Osteoblast (primary cell): Measurements from ENCODE around the gene CYB5RL. TPM values are rescaled to one million over a fixed set of nuclear protein-coding genes. Genes with fewer than 3 reads are reported as not detected.

Experiments used
- DNase-seq: peaks from one replicate; pipeline ENCODE4 v3.0.0; 2011; ENCODE audit warnings: low spot score, mixed read lengths; ENCODE audit not compliant: insufficient read length; ENCODE audit errors: missing footprints
- H2AFZ ChIP-seq: 2 replicates; pipeline ENCODE4 v1.6.0; 2011; ENCODE audit warnings: mild to moderate bottlenecking, low read length
- H3K27ac ChIP-seq: 2 replicates; pipeline ENCODE4 v1.5.1; 2011; ENCODE audit warnings: mild to moderate bottlenecking, low read depth, low read length, moderate library complexity
- H3K27me3 ChIP-seq: 2 replicates; pipeline ENCODE4 v1.6.0; 2012; ENCODE audit warnings: mild to moderate bottlenecking, control low read depth, inconsistent platforms, low read length, moderate library complexity; ENCODE audit not compliant: insufficient read depth
- H3K36me3 ChIP-seq: 2 replicates; pipeline ENCODE4 v1.5.1; 2011; ENCODE audit warnings: mild to moderate bottlenecking, low read length, control low read depth, moderate library complexity; ENCODE audit not compliant: insufficient read depth
- H3K4me1 ChIP-seq: 2 replicates; pipeline ENCODE4 v1.5.1; 2011; ENCODE audit warnings: mild to moderate bottlenecking, low read length, control low read depth, moderate library complexity; ENCODE audit not compliant: insufficient read depth
- H3K4me2 ChIP-seq: 2 replicates; pipeline ENCODE4 v1.6.0; 2011; ENCODE audit warnings: mild to moderate bottlenecking, low read length; ENCODE audit not compliant: insufficient read depth
- H3K4me3 ChIP-seq: fragments of 200-600 bp; sonication (generic); 3 replicates; pipeline ENCODE4 v1.5.1; 2012; ENCODE audit warnings: mild to moderate bottlenecking, low read length, inconsistent platforms; ENCODE audit not compliant: insufficient read depth
- H3K79me2 ChIP-seq: 2 replicates; pipeline ENCODE4 v1.6.0; 2012; ENCODE audit warnings: mild to moderate bottlenecking, low read length, control low read depth, inconsistent platforms; ENCODE audit not compliant: insufficient read depth
- H3K9me3 ChIP-seq: 2 replicates; pipeline ENCODE4 v1.5.1; 2011; ENCODE audit warnings: low read depth, low read length, control low read depth
- H4K20me1 ChIP-seq: 2 replicates; pipeline ENCODE4 v1.6.0; 2012; ENCODE audit warnings: mild to moderate bottlenecking, low read length, control low read depth; ENCODE audit not compliant: insufficient read depth
- CTCF ChIP-seq: IDR thresholded peaks from 2 replicates; pipeline ENCODE4 v1.5.1; 2011; ENCODE audit warnings: mild to moderate bottlenecking, low read depth, low read length, moderate library complexity; ENCODE audit errors: extremely low read depth
- total RNA-seq: library from RNA; depleted of rRNA; stranded (reverse); fragments of >200 nt; gene quantifications from 2 replicates; pipeline ENCODE4 v1.2.3, GENCODE V29; 2012

The CYB5RL gene
- total RNA-seq, 1 donor, result 11.6 TPM

DNA sequence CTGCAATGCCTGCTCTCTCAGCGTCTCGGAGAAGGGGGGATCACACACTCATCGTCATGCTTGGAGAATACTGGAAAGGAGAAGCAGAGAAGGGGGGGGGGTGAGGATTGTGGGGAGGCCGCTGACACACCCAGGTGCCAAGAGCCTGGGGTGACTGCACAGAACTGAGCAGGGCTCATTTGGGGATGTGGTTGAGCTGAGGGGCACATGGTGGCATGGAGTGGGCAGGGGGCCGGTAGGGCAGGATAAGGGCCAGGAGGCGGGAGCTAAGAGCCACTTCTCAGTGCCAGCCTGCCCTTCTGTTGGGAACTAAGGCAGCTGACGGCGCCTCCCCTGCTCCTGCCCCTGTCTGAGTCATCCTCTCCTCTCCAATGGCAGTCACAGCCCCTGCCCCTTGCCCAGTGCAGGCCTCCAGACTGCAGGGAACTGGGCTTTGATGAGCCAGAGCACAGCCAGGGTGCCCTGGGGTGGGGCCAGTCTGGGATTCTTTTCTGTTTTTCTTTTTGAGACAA lies 27.3 kb upstream of the CYB5RL start:
- peak overlapping the region; percentile 21 for H3K4me2 ChIP-seq
- no peak overlapping the region for H3K27ac ChIP-seq
- no peaks in the 10 kb centered on the region for H3K27me3 ChIP-seq
- H3K36me3 ChIP-seq, result no peaks in the 10 kb centered on the region
- DNase-seq, result peak; percentile 98
- no peak overlapping the region for H2AFZ ChIP-seq
- peaks cover 16% of the 10 kb centered on the region for H3K4me1 ChIP-seq
- H3K9me3 ChIP-seq, result no peaks in the 10 kb centered on the region
- TF ChIP-seq CTCF, result no peak
- H4K20me1 ChIP-seq, result no peaks in the 10 kb centered on the region
- H3K4me3 ChIP-seq, result no peak overlapping the region
- no peaks in the 10 kb centered on the region for H3K79me2 ChIP-seq

- TF ChIP-seq CTCF, result no peak
- Histone ChIP-seq H3K36me3 (peaks cover under 1% of the 10 kb centered on the region), H3K4me3 (no peak overlapping the region), H4K20me1 (no peaks in the 10 kb centered on the region), H3K4me1 (peaks cover 16% of the 10 kb centered on the region), H3K27ac (no peak overlapping the region), H3K79me2 (no peaks in the 10 kb centered on the region), H3K9me3 (no peaks in the 10 kb centered on the region), H3K27me3 (no peaks in the 10 kb centered on the region), H2AFZ (no peak overlapping the region), H3K4me2 (no peak overlapping the region)
- DNase-seq, result peak; percentile 18
Observed at GRCh38 chr1:54225986-54226559, 26.2 kb upstream of the CYB5RL start.

- no peak overlapping the region for H3K4me3 ChIP-seq
- H3K4me1 ChIP-seq, result peaks cover 23% of the 10 kb centered on the region
- H3K4me2 ChIP-seq, result no peak overlapping the region
- H3K36me3 ChIP-seq, result peaks cover 3% of the 10 kb centered on the region
- DNase-seq, result peak; percentile 14
- no peak for TF ChIP-seq CTCF
- no peak overlapping the region for H2AFZ ChIP-seq
- no peak overlapping the region for H3K27ac ChIP-seq
- no peaks in the 10 kb centered on the region for H3K27me3 ChIP-seq
- H4K20me1 ChIP-seq, result no peaks in the 10 kb centered on the region
- H3K79me2 ChIP-seq, result no peaks in the 10 kb centered on the region
- H3K9me3 ChIP-seq, result no peaks in the 10 kb centered on the region
Observed at GRCh38 chr1:54225378-54225777, 25.5 kb upstream of the CYB5RL start.

- no peak overlapping the region for H3K27ac ChIP-seq
- no peak overlapping the region for H3K4me3 ChIP-seq
- no peaks in the 10 kb centered on the region for H3K9me3 ChIP-seq
- H4K20me1 ChIP-seq, result peaks cover 6% of the 10 kb centered on the region
- TF ChIP-seq CTCF, result no peak
- H3K4me1 ChIP-seq, result peaks cover 31% of the 10 kb centered on the region
- DNase-seq, result peak; percentile 27
- no peaks in the 10 kb centered on the region for H3K79me2 ChIP-seq
- H3K27me3 ChIP-seq, result no peaks in the 10 kb centered on the region
- H2AFZ ChIP-seq, result no peak overlapping the region
- H3K36me3 ChIP-seq, result peaks cover 3% of the 10 kb centered on the region
- H3K4me2 ChIP-seq, result no peak overlapping the region
Observed at GRCh38 chr1:54224233-54224632, 24.4 kb upstream of the CYB5RL start.
